Transverse colon (tissue), 4 donors: ENCODE data around the gene DDX60.

Experiments used
- EP300 ChIP-seq: sonication (generic); formaldehyde crosslinking; IDR thresholded peaks from one replicate; pipeline ENCODE4 v1.6.1; 2017; ENCODE audit warnings: antibody characterized with exemption, low read depth
- POLR2AphosphoS5 ChIP-seq, 3 donors: sonication (generic); formaldehyde crosslinking; IDR thresholded peaks; one replicate each; pipeline ENCODE4 v1.6.1; 2016; ENCODE audit warnings: antibody characterized with exemption in 3 of 3
- TF ChIP-seq, protein P1 (sequence below), 5 experiments: fragments of 200-600 bp in 3 of 5; fragments of 450-650 bp in 2 of 5; sonication (generic) in 3 of 5; IDR thresholded peaks; 1 replicate in 2 of 5; 2 replicates in 3 of 5; pipeline ENCODE4 v1.5.1; 2016 to 2017; ENCODE audit warnings: antibody characterized with exemption in 5 of 5, inconsistent platforms in 3 of 5, mild to moderate bottlenecking in 2 of 5, moderate library complexity in 1 of 5

DNA sequence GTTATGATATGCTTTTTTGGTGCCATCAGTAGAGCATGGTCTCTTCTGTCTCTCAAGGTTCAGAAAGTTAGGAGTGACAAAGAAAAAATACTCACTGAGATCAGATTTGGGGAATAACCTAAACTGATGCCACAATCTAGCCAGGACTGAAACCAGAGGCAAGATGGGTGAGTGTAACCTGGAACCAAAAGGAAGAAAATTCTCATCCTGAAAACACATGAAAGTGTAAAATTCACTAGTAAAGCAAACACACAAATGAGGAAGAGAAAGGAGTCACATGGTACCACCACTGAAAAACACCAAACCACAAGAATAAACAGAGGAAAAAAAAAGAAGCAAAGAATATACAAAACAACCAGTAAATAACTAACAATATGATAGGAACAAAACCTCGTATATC, 129.8 kb downstream of the DDX60 start:
- TF ChIP-seq, protein P1, sequence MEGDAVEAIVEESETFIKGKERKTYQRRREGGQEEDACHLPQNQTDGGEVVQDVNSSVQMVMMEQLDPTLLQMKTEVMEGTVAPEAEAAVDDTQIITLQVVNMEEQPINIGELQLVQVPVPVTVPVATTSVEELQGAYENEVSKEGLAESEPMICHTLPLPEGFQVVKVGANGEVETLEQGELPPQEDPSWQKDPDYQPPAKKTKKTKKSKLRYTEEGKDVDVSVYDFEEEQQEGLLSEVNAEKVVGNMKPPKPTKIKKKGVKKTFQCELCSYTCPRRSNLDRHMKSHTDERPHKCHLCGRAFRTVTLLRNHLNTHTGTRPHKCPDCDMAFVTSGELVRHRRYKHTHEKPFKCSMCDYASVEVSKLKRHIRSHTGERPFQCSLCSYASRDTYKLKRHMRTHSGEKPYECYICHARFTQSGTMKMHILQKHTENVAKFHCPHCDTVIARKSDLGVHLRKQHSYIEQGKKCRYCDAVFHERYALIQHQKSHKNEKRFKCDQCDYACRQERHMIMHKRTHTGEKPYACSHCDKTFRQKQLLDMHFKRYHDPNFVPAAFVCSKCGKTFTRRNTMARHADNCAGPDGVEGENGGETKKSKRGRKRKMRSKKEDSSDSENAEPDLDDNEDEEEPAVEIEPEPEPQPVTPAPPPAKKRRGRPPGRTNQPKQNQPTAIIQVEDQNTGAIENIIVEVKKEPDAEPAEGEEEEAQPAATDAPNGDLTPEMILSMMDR (IDR thresholded peaks at IDR 0.05) = no peak
- TF ChIP-seq EP300 (no peak), POLR2AphosphoS5 (IDR thresholded peaks at IDR 0.05) (no peak)
